ENCODE results near the gene ADAT3. TPM values are rescaled to one million over a fixed set of nuclear protein-coding genes. Genes with fewer than 3 reads are reported as not detected.

ADAT3 gene
- total RNA-seq, 2 donors from 2014 or later = 9.9 to 13.8 TPM

DNA sequence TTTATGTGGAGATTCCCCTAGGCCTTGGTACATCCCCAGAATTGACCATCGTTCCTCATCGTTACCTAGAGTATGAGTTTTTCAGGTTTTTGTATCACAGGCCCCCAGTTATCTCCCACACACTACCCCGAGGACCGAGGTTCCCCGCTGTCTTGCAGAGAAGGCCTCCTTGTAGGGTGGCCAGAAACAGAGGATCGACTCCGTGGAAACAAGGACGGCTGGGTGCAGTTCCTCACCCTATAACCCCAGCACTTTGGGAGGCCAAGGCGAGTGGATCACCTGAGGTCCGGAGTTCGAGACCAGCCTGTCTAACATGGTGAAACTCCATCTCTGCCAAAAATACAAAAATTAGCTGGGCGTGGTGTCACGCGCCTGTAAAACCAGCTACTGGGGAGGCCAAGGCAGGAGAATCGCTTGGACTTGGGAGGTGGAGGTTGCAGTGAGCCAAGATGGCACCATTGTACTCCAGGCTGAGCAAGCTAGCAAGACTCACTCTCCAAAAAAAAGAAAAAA lies 720 bp downstream of the ADAT3 start:
- Histone ChIP-seq H3K4me1 (ENCODE audit: control insufficient read depth, insufficient read depth, low read length) (no peaks in the 10 kb centered on the region), H3K27me3 (ENCODE audit: control insufficient read depth, insufficient read depth, low read length, poor library complexity, severe bottlenecking) (no peaks in the 10 kb centered on the region), H3K4me3 (ENCODE audit: low read length) (peak overlapping the region; percentile 85), H3K9me3 (ENCODE audit: control insufficient read depth, low read length) (no peaks in the 10 kb centered on the region), H3K27ac (ENCODE audit: low read depth, low read length) (no peak overlapping the region), H3K9ac (ENCODE audit: extremely low read depth, low read length, poor library complexity, severe bottlenecking) (peak overlapping the region; percentile 81), H3K36me3 (ENCODE audit: control insufficient read depth, insufficient read depth, low read length) (no peaks in the 10 kb centered on the region)
- DNase-seq = no peak
- Mint-ChIP-seq H3K36me3 (ENCODE audit: low read depth) (peaks cover 18% of the 10 kb centered on the region), H3K4me1 (peaks cover 4% of the 10 kb centered on the region), H3K27ac (peak overlapping the region; percentile 92), H3K27me3 (ENCODE audit: insufficient read depth) (no peaks in the 10 kb centered on the region), H3K4me3 (peak overlapping the region; percentile 65), H3K9me3 (no peaks in the 10 kb centered on the region)
- TF ChIP-seq, protein P1, sequence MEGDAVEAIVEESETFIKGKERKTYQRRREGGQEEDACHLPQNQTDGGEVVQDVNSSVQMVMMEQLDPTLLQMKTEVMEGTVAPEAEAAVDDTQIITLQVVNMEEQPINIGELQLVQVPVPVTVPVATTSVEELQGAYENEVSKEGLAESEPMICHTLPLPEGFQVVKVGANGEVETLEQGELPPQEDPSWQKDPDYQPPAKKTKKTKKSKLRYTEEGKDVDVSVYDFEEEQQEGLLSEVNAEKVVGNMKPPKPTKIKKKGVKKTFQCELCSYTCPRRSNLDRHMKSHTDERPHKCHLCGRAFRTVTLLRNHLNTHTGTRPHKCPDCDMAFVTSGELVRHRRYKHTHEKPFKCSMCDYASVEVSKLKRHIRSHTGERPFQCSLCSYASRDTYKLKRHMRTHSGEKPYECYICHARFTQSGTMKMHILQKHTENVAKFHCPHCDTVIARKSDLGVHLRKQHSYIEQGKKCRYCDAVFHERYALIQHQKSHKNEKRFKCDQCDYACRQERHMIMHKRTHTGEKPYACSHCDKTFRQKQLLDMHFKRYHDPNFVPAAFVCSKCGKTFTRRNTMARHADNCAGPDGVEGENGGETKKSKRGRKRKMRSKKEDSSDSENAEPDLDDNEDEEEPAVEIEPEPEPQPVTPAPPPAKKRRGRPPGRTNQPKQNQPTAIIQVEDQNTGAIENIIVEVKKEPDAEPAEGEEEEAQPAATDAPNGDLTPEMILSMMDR (conservative IDR thresholded peaks at IDR 0.05) = no peak
- WGBS, 2 experiments (ENCODE audit: insufficient coverage in 1 of 2, insufficient read length in 1 of 2) = 89 to 94% methylated on average over 12 to 15 of the region's 15 CpGs

DNA sequence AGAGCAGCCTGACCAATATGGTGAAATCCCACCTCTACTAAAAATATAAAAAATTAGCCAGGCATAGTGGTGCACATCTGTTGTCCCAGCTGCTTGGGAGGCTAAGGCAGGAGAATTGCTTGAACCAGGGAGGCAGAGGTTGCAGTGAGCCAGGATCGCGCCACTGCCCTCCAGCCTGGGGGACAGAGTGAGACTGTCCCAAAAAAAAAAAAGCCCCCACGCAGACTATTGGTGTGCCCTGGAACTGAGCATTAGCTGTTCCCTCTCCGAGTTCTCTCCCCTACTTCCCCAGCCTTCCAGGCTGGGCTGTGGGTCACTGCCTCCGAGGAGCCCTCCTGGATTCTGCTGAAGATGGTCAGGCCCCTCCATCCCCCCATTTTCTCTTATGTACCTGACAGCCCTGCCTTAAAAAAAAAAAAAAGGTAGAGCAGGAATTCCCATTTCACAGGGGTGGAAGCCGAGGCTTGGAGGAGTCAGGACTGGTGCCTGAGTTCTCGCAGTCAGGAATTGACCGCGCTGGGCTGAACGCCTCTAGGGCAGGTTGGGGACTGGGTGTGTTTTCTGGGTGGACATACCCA lies 1.9 kb downstream of the ADAT3 start:
- Mint-ChIP-seq H3K27me3 (ENCODE audit: insufficient read depth) (no peaks in the 10 kb centered on the region), H3K36me3 (ENCODE audit: low read depth) (peaks cover 18% of the 10 kb centered on the region), H3K27ac (no peak overlapping the region), H3K4me3 (no peak overlapping the region), H3K9me3 (no peaks in the 10 kb centered on the region), H3K4me1 (peaks cover 4% of the 10 kb centered on the region)
- H3K27ac ChIP-seq (ENCODE audit: low read depth, low read length) = no peak overlapping the region
- H3K4me1 ChIP-seq (ENCODE audit: control insufficient read depth, insufficient read depth, low read length) = no peaks in the 10 kb centered on the region
- H3K36me3 ChIP-seq (ENCODE audit: control insufficient read depth, insufficient read depth, low read length) = no peaks in the 10 kb centered on the region
- no peaks in the 10 kb centered on the region for H3K9me3 ChIP-seq (ENCODE audit: control insufficient read depth, low read length)
- no peaks in the 10 kb centered on the region for H3K27me3 ChIP-seq (ENCODE audit: control insufficient read depth, insufficient read depth, low read length, poor library complexity, severe bottlenecking)
- WGBS, 2 experiments (ENCODE audit: insufficient coverage in 1 of 2, insufficient read length in 1 of 2) = 92 to 97% methylated on average over 5 to 10 of the region's 10 CpGs
- TF ChIP-seq, protein P1 (conservative IDR thresholded peaks at IDR 0.05) = no peak
- no peak overlapping the region for H3K9ac ChIP-seq (ENCODE audit: extremely low read depth, low read length, poor library complexity, severe bottlenecking)
- DNase-seq = no peak
- no peak overlapping the region for H3K4me3 ChIP-seq (ENCODE audit: low read length)

DNA sequence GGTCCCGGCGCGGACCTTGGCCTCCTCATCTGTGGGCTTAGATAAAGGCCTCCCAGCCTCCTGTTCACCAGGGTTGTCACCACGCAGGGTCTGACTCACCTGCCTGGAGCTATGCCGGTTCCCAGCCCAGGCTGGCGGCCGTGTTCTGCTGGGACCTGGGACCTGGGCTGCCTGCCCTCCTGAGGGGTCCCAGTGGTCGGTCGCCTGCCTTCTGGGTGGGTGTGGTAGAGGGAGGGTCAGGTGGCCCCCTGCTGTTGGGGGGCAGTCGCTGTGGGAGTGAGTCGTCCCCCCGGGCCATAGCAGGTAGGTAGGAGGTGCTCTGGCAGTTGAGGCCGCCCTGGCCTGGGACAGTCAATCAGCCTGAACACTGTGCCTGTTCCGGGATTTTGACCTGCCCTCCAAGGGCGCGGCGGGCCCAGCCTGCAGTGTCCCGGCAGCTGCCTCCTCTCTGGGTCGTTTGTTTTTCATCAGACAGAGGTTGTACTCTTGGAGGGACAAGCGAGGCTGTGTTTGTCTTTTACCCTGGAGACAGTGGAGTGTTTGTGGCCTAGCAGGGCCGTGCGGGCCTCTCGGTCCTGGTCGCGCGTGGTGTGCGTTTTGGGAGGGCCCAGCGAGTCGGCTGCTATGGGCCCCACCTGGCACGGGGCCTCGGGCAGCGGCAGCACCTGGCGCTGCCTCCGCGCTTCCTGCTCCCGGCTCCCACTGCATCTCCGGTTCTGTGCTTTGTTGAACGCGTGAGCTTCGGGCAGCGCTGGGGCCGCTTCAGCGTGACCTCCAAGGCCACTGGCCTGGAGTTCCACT lies 2.6 kb downstream of the ADAT3 start:
- H3K27me3 Mint-ChIP-seq (ENCODE audit: insufficient read depth) = no peaks in the 10 kb centered on the region
- 94% methylated on average over 30 to 43 of the region's 43 CpGs for WGBS, 2 experiments (ENCODE audit: insufficient coverage in 1 of 2, insufficient read length in 1 of 2)
- H3K9me3 Mint-ChIP-seq = no peaks in the 10 kb centered on the region
- peaks cover 18% of the 10 kb centered on the region for H3K36me3 Mint-ChIP-seq (ENCODE audit: low read depth)
- peak; percentile 51 for DNase-seq
- H3K27ac Mint-ChIP-seq = no peak overlapping the region
- Histone ChIP-seq H3K4me1 (ENCODE audit: control insufficient read depth, insufficient read depth, low read length) (no peaks in the 10 kb centered on the region), H3K9me3 (ENCODE audit: control insufficient read depth, low read length) (no peaks in the 10 kb centered on the region), H3K4me3 (ENCODE audit: low read length) (no peak overlapping the region), H3K27me3 (ENCODE audit: control insufficient read depth, insufficient read depth, low read length, poor library complexity, severe bottlenecking) (no peaks in the 10 kb centered on the region), H3K36me3 (ENCODE audit: control insufficient read depth, insufficient read depth, low read length) (peaks cover 1% of the 10 kb centered on the region), H3K9ac (ENCODE audit: extremely low read depth, low read length, poor library complexity, severe bottlenecking) (no peak overlapping the region), H3K27ac (ENCODE audit: low read depth, low read length) (no peak overlapping the region)
- H3K4me3 Mint-ChIP-seq = no peak overlapping the region
- TF ChIP-seq, protein P1 (conservative IDR thresholded peaks at IDR 0.05) = no peak
- peaks cover 4% of the 10 kb centered on the region for H3K4me1 Mint-ChIP-seq

Data from endodermal cell (in vitro differentiated cells).